HG02798 (cell line): ENCODE measurements around the gene RAB10.
"Not testable (repeated sequence)": the region's sequence is repeated elsewhere in the genome, so short reads cannot be mapped to it uniquely, and the experiment has no call there.

Experiments used
- ATAC-seq: cut with Tn5 transposase; IDR thresholded peaks from one replicate; pipeline ENCODE4 v1.9.1; 2021; ENCODE audit warnings: mild to moderate bottlenecking; ENCODE audit not compliant: unreplicated experiment, poor library complexity

Gene RAB10

GRCh38 chr2:26033818-26034636, at the start of gene RAB10:
Gene RAB10, plus strand, starts transcription at chr2:26034084. Its CDS starts 525 bp downstream, at chr2:26034609.
- ATAC-seq = peak; percentile 95

GRCh38 chr2:25988134-25988533, 45.8 kb upstream of the RAB10 start:
- ATAC-seq = no peak

- ATAC-seq = no peak
These were observed 44.7 kb upstream of the RAB10 start for GRCh38 chr2:25989154-25989553.

GRCh38 chr2:25991965-25992364, 41.9 kb upstream of the RAB10 start:
- ATAC-seq = no peak

GRCh38 chr2:25992556-25992955, 41.3 kb upstream of the RAB10 start:
- ATAC-seq = no peak

- ATAC-seq = no peak
These were observed 40.8 kb upstream of the RAB10 start for GRCh38 chr2:25993049-25993448.

- ATAC-seq = no peak
These were observed 39.4 kb upstream of the RAB10 start for GRCh38 chr2:25994509-25994908.

GRCh38 chr2:25996844-25997243, 37.0 kb upstream of the RAB10 start:
- ATAC-seq = no peak

GRCh38 chr2:25998816-25999383, 35.0 kb upstream of the RAB10 start:
- not testable (repeated sequence) for ATAC-seq

- not testable (repeated sequence) for ATAC-seq
These were observed 34.5 kb upstream of the RAB10 start for GRCh38 chr2:25999406-25999805.

GRCh38 chr2:26000561-26001082, 33.3 kb upstream of the RAB10 start:
- ATAC-seq = no peak

- no peak for ATAC-seq
These were observed 32.0 kb upstream of the RAB10 start for GRCh38 chr2:26001743-26002351.

GRCh38 chr2:26002632-26003310, 31.1 kb upstream of the RAB10 start:
- ATAC-seq = no peak

GRCh38 chr2:26008095-26008494, 25.8 kb upstream of the RAB10 start:
- no peak for ATAC-seq

- ATAC-seq = no peak
These were observed 24.9 kb upstream of the RAB10 start for GRCh38 chr2:26008851-26009566.

- ATAC-seq = no peak
These were observed 24.3 kb upstream of the RAB10 start for GRCh38 chr2:26009567-26009963.

- no peak for ATAC-seq
These were observed 22.9 kb upstream of the RAB10 start for GRCh38 chr2:26010943-26011342.

- ATAC-seq = no peak
These were observed 22.3 kb upstream of the RAB10 start for GRCh38 chr2:26011609-26011989.

- ATAC-seq = no peak
These were observed 21.7 kb upstream of the RAB10 start for GRCh38 chr2:26011990-26012856.
